Stimulated activated CD4-positive, alpha-beta T cell treated with anti-CD3 and anti-CD28 coated beads, Interleukin-12 subunit alpha, Interleukin-12 subunit beta, amount 100 ng/mL, for 48 hours (primary cell): ENCODE measurements around the gene PDE3A.

Experiments used
- DNase-seq, 3 donors: peaks; one replicate each; pipeline ENCODE4 v3.0.0-alpha.2; 2020; ENCODE audit warnings: low read depth in 2 of 3, low spot score in 1 of 3

Gene PDE3A

GRCh38 chr12:20681334-20681733, 313.0 kb downstream of the PDE3A start:
- no peak for DNase-seq

DNA sequence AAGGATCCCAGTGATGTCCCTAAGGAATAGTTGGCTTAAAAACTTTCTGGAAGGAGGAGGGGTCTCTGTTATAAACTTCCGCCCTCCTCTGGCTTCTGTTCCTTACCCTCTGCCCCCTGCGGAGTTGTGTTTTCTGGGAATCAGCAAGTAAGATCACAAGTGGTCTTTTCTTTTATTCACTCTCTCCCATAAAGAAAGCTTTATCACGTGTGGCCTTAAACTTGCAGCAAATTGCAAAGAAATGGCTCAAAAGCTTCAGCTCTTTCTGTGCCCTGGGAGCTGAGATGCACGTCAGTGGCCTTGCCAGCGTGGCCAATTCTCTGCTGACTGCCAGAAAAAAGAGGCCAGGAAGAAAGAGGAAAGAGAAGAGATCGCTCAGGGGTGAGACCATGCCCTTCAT, 326.9 kb downstream of the PDE3A start, which contains the start of gene SLCO1C1:
TSS of gene SLCO1C1 (plus strand) at position 101 of the 400 bp plus-strand sequence. CDS start 4,245 bp downstream, outside the sequence.
- DNase-seq, result no peak

DNA sequence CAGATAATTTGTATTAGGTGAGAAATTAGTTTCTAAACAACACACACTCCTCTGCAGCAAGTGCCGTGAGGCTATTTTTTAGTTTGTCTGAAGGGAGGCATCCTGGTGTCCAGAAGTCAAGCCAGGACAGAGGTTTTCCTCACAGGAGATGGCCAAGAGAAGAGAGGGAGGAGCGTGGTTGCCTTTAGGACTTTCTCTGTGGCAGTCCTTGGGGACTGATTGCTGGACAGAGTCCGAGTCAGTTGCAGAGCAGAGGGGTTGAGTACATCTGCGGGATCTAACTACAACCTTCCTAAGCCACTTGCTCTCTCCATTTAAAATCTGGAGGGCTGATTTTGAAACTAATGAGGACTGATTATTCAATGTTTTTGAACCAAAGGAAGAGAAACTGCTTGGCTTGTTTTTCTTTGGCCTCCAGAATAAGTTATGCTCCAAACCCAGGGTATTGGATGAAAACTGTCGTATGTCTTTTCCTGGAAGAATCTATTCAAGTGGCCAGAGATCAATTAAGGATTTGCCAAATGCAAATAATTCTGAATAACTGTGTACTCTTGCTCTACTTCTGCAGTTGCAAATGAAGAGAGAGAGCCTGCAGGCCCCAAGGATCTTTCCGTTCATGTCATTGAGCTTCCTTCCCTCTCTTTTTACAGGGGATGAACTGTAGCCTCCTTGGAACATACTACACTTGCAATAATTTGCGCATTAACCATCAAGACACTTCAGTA, 328.0 kb downstream of the PDE3A start:
- DNase-seq, result no peak

DNA sequence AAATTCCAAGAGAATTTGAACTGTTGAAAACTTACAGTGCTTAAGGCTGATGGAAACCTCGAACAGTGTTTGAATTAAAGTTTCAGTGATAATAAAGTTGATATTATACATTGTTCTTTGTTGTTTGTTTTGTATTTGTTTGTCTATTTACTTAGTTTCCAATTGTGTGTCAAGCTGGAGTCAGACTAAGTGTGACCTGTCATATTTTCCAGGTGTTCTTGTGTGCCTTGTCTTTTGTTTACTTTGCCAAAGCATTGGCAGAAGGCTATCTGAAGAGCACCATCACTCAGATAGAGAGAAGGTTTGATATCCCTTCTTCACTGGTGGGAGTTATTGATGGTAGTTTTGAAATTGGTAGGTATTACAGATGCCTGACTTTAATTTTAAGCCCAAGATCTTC, 332.8 kb downstream of the PDE3A start:
- no peak for DNase-seq

- no peak for DNase-seq
These were observed 336.5 kb downstream of the PDE3A start for GRCh38 chr12:20704860-20705259.

- DNase-seq, result no peak
These were observed 343.5 kb downstream of the PDE3A start for GRCh38 chr12:20711846-20712245.

DNA sequence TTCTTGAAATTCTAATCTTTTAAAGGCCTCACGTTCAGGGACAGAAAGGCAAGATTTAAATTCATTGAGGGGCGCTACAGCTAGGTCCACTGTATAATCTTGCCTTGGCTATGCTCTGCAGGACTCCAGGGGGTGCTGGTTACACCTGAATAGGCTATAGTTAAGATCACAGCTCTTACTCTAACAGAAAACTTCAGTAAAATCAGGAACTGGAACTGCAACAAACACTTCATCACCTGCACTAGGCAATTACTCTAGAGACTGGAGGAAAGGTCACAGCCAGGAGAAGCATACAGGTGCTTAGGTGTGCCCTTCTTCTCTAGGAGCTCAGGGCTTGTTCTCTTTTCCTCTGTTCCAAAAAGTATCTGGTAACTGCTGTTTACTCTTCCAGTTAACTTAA, 347.7 kb downstream of the PDE3A start:
- DNase-seq, result no peak

GRCh38 chr12:20716985-20717384, 348.6 kb downstream of the PDE3A start:
- DNase-seq, result no peak

- no peak for DNase-seq
These were observed 350.0 kb downstream of the PDE3A start for GRCh38 chr12:20718294-20718693.

GRCh38 chr12:20722142-20722541, 353.8 kb downstream of the PDE3A start:
- no peak for DNase-seq

DNA sequence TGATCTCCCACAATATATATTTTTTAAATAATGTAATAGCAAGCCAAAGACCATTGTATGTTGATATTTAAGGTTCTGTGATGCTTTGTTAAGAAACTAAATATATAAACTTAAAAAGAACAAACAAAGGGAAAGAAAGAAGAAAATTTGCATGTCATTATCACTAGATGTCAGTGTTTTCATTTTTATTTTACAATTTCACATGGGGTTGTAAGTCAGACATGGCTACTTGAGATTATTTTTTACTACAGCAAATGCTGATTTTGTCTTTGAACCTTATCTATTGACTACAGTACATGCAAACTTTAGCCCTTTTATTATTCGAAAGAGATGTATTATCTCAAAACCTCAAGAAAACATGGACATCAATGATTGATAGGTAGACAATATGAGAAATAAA, 362.9 kb downstream of the PDE3A start:
- no peak for DNase-seq
